Ectodermal cell (in vitro differentiated cells): ENCODE data around the gene UTP18.
"Not testable (repeated sequence)": the region's sequence is repeated elsewhere in the genome, so short reads cannot be mapped to it uniquely, and the experiment has no call there.

Source experiments
- H3K27ac ChIP-seq: 2 replicates; pipeline ENCODE4 v1.7.0; 2013; ENCODE audit warnings: mild to moderate bottlenecking, low read depth, low read length; ENCODE audit not compliant: insufficient read depth, poor library complexity, severe bottlenecking
- H3K27me3 ChIP-seq: 2 replicates; pipeline ENCODE4 v1.7.0; 2013; ENCODE audit warnings: mild to moderate bottlenecking, low read length; ENCODE audit not compliant: insufficient read depth, control insufficient read depth, poor library complexity, severe bottlenecking
- H3K36me3 ChIP-seq: one replicate; pipeline ENCODE4 v1.7.0; 2013; ENCODE audit warnings: low read length; ENCODE audit not compliant: control insufficient read depth, insufficient read depth
- H3K4me1 ChIP-seq: one replicate; pipeline ENCODE4 v1.7.0; 2013; ENCODE audit warnings: low read length; ENCODE audit not compliant: control insufficient read depth, insufficient read depth
- H3K4me3 ChIP-seq: 2 replicates; pipeline ENCODE4 v1.7.0; 2013; ENCODE audit warnings: low read depth, low read length, control low read depth; ENCODE audit not compliant: insufficient read depth
- H3K9me3 ChIP-seq: 2 replicates; pipeline ENCODE4 v1.7.0; 2013; ENCODE audit warnings: mild to moderate bottlenecking, low read length, moderate library complexity; ENCODE audit not compliant: control insufficient read depth
- WGBS, 2 experiments: methylation state at CpG; one replicate each; pipeline ENCODE4 v1.1.7; 2013; ENCODE audit warnings: missing lambda C conversion rate in 2 of 2; 5-methylcytosine and 5-hydroxymethylcytosine counted together

UTP18 gene

GRCh38 chr17:51279183-51279582, 18.8 kb downstream of the UTP18 start:
- no peaks in the 10 kb centered on the region for H3K27me3 ChIP-seq
- no peaks in the 10 kb centered on the region for H3K9me3 ChIP-seq
- H3K36me3 ChIP-seq, result peaks cover 32% of the 10 kb centered on the region
- H3K27ac ChIP-seq, result no peak overlapping the region
- no peaks in the 10 kb centered on the region for H3K4me1 ChIP-seq
- H3K4me3 ChIP-seq, result no peak overlapping the region

GRCh38 chr17:51287412-51287811, 27.1 kb downstream of the UTP18 start:
- no peak overlapping the region for H3K4me3 ChIP-seq
- peaks cover 23% of the 10 kb centered on the region for H3K36me3 ChIP-seq
- no peaks in the 10 kb centered on the region for H3K27me3 ChIP-seq
- H3K4me1 ChIP-seq, result no peaks in the 10 kb centered on the region
- no peak overlapping the region for H3K27ac ChIP-seq
- 95 to 96% methylated on average over 1 of the region's 1 CpG for WGBS, 2 experiments
- no peaks in the 10 kb centered on the region for H3K9me3 ChIP-seq

- 100% methylated on average over 2 of the region's 2 CpGs for WGBS, 2 experiments
- H3K36me3 ChIP-seq, result peaks cover 32% of the 10 kb centered on the region
These were observed 29.4 kb downstream of the UTP18 start for GRCh38 chr17:51289696-51290111.

GRCh38 chr17:51294338-51294737, 34.0 kb downstream of the UTP18 start:
- not testable (repeated sequence) for H3K36me3 ChIP-seq, H3K27ac ChIP-seq, H3K9me3 ChIP-seq, H3K4me3 ChIP-seq, H3K27me3 ChIP-seq, H3K4me1 ChIP-seq
- 92 to 95% methylated on average over 2 of the region's 2 CpGs for WGBS, 2 experiments

More at GRCh38 chr17:51289696-51290111, 29.4 kb downstream of the UTP18 start:
- H3K4me1 ChIP-seq, result no peaks in the 10 kb centered on the region
- no peaks in the 10 kb centered on the region for H3K9me3 ChIP-seq
- no peak overlapping the region for H3K27ac ChIP-seq
- no peak overlapping the region for H3K4me3 ChIP-seq
- H3K27me3 ChIP-seq, result no peaks in the 10 kb centered on the region

- Histone ChIP-seq H3K4me3 (no peak overlapping the region), H3K4me1 (no peaks in the 10 kb centered on the region), H3K27me3 (no peaks in the 10 kb centered on the region), H3K27ac (no peak overlapping the region), H3K36me3 (peaks cover 2% of the 10 kb centered on the region), H3K9me3 (no peaks in the 10 kb centered on the region)
- 64 to 68% methylated on average over 10 of the region's 10 CpGs for WGBS, 2 experiments
These were observed 38.4 kb downstream of the UTP18 start for GRCh38 chr17:51298508-51299371.

GRCh38 chr17:51299859-51300258, 39.5 kb downstream of the UTP18 start:
- no peaks in the 10 kb centered on the region for H3K36me3 ChIP-seq
- no peak overlapping the region for H3K27ac ChIP-seq
- 96 to 100% methylated on average over 2 to 4 of the region's 4 CpGs for WGBS, 2 experiments
- no peaks in the 10 kb centered on the region for H3K9me3 ChIP-seq
- H3K27me3 ChIP-seq, result no peaks in the 10 kb centered on the region
- no peaks in the 10 kb centered on the region for H3K4me1 ChIP-seq
- H3K4me3 ChIP-seq, result no peak overlapping the region

GRCh38 chr17:51305182-51305581, 44.8 kb downstream of the UTP18 start:
- Histone ChIP-seq H3K4me3 (no peak overlapping the region), H3K36me3 (no peaks in the 10 kb centered on the region), H3K9me3 (no peaks in the 10 kb centered on the region), H3K27me3 (no peaks in the 10 kb centered on the region), H3K4me1 (no peaks in the 10 kb centered on the region), H3K27ac (no peak overlapping the region)
- 94 to 95% methylated on average over 9 of the region's 9 CpGs for WGBS, 2 experiments

- H3K36me3 ChIP-seq, H3K27ac ChIP-seq, H3K27me3 ChIP-seq, H3K4me1 ChIP-seq, H3K4me3 ChIP-seq, H3K9me3 ChIP-seq: not testable (repeated sequence)
- 80% methylated on average over 1 of the region's 1 CpG; no CpG with 5 or more reads in 1 of the 2 experiments for WGBS, 2 experiments
These were observed 51.7 kb downstream of the UTP18 start for GRCh38 chr17:51312003-51312402.

- 87 to 88% methylated on average over 1 of the region's 1 CpG for WGBS, 2 experiments
- Histone ChIP-seq H3K9me3 (no peaks in the 10 kb centered on the region), H3K27ac (no peak overlapping the region), H3K36me3 (no peaks in the 10 kb centered on the region), H3K27me3 (no peaks in the 10 kb centered on the region), H3K4me3 (no peak overlapping the region), H3K4me1 (no peaks in the 10 kb centered on the region)
These were observed 58.8 kb downstream of the UTP18 start for GRCh38 chr17:51319186-51319585.

GRCh38 chr17:51322390-51323029, 62.2 kb downstream of the UTP18 start:
- Histone ChIP-seq H3K9me3 (no peaks in the 10 kb centered on the region), H3K27ac (no peak overlapping the region), H3K27me3 (no peaks in the 10 kb centered on the region), H3K4me1 (no peaks in the 10 kb centered on the region), H3K4me3 (no peak overlapping the region), H3K36me3 (no peaks in the 10 kb centered on the region)
- WGBS, 2 experiments, result 36 to 44% methylated on average over 2 to 3 of the region's 3 CpGs
